Endothelial cell of umbilical vein (primary cell): Measurements from ENCODE around the gene PGRMC2. TPM values are rescaled to one million over a fixed set of nuclear protein-coding genes. Genes with fewer than 3 reads are reported as not detected.

Experiments used
- BruUV-seq: library from RNA; stranded (reverse); fragments of 400-500 nt; replicated peaks from 2 replicates; lab custom pipeline; 2021; lab: Mats Ljungman, UMichigan
- CTCF ChIA-PET: fragments of 300-600, 350-600 bp; sonication (Branson Sonifier 250); formaldehyde crosslinking; loops from one replicate; lab custom pipeline; 2021; ENCODE audit warnings: antibody characterized with exemption, inconsistent platforms; lab: Charles Lee
- POLR2A ChIA-PET: fragments of 300-600, 350-600 bp; sonication (Branson Sonifier 250); formaldehyde crosslinking; loops from one replicate; lab custom pipeline; 2021; ENCODE audit warnings: antibody characterized with exemption, inconsistent platforms; lab: Charles Lee
- DNase-seq: peaks from one replicate; pipeline ENCODE4 v3.0.0-alpha.2; 2011; ENCODE audit warnings: low read depth, low spot score
- FAIRE-seq: peaks from 2 replicates; lab custom pipeline; 2011; peaks lifted over from hg19 to GRCh38; lab: Jason Lieb, UNC
- H2AFZ ChIP-seq: 2 replicates; pipeline ENCODE4 v1.6.0; 2012; ENCODE audit warnings: low read depth, low read length, control low read depth, inconsistent platforms
- H3K27ac ChIP-seq: 2 replicates; pipeline ENCODE4 v1.5.1; 2011; ENCODE audit warnings: low read depth, mild to moderate bottlenecking, control low read depth, low read length, moderate library complexity; ENCODE audit not compliant: insufficient read depth
- H3K27me3 ChIP-seq, 2 experiments: 2 replicates each; pipeline versions ENCODE4 v1.6.0 to v1.6.1; 2011; ENCODE audit warnings: low read length in 2 of 2, mixed read lengths in 1 of 2; ENCODE audit not compliant: control insufficient read depth in 2 of 2, insufficient read depth in 2 of 2
- H3K36me3 ChIP-seq, 2 experiments: 2 replicates in 1 of 2; 3 replicates in 1 of 2; pipeline ENCODE4 v1.5.1; 2011; ENCODE audit warnings: low read length in 2 of 2, mild to moderate bottlenecking in 1 of 2, moderate library complexity in 1 of 2; ENCODE audit not compliant: control insufficient read depth in 2 of 2, insufficient read depth in 2 of 2; ENCODE audit errors: extremely low read depth in 1 of 2
- H3K4me1 ChIP-seq: 3 replicates; pipeline ENCODE4 v1.5.1; 2011; ENCODE audit warnings: mild to moderate bottlenecking, low read length; ENCODE audit not compliant: control insufficient read depth, insufficient read depth; ENCODE audit errors: extremely low read depth
- H3K4me2 ChIP-seq: 2 replicates; pipeline ENCODE4 v1.6.1; 2011; ENCODE audit warnings: low read length, control low read depth, mixed read lengths; ENCODE audit not compliant: insufficient read depth
- H3K4me3 ChIP-seq, 3 experiments: fragments of 200-600 bp in 1 of 3; sonication (generic), shearing (Covaris generic) in 1 of 3; replicated peaks in 1 of 3; 2 replicates each; pipeline ENCODE4 v1.5.1; 2011 to 2016; ENCODE audit warnings: control low read depth in 3 of 3, low read length in 3 of 3, mild to moderate bottlenecking in 2 of 3, inconsistent platforms in 1 of 3, low read depth in 1 of 3, moderate library complexity in 1 of 3; ENCODE audit not compliant: insufficient read depth in 1 of 3
- H3K79me2 ChIP-seq: 2 replicates; pipeline ENCODE4 v1.6.0; 2012; ENCODE audit warnings: low read length, inconsistent platforms; ENCODE audit not compliant: control insufficient read depth, insufficient read depth
- H3K9ac ChIP-seq: replicated peaks from 2 replicates; pipeline ENCODE3; 2011; ENCODE audit warnings: low read length, control low read depth; ENCODE audit not compliant: insufficient read depth; ENCODE audit errors: extremely low read depth
- H3K9me1 ChIP-seq: replicated peaks from 3 replicates; pipeline ENCODE4 v1.6.0; 2011; ENCODE audit warnings: mild to moderate bottlenecking, low read length; ENCODE audit not compliant: control insufficient read depth, insufficient read depth; ENCODE audit errors: extremely low read depth
- H3K9me3 ChIP-seq: replicated peaks from 2 replicates; pipeline ENCODE4 v1.5.1; 2012; ENCODE audit warnings: low read length, inconsistent platforms; ENCODE audit not compliant: control insufficient read depth, insufficient read depth
- H4K20me1 ChIP-seq: replicated peaks from 2 replicates; pipeline ENCODE3; 2011; ENCODE audit warnings: mild to moderate bottlenecking, low read length; ENCODE audit not compliant: control insufficient read depth, insufficient read depth; ENCODE audit errors: extremely low read depth
- EZH2 ChIP-seq: IDR thresholded peaks from 2 replicates; pipeline ENCODE4 v1.6.1; 2012; ENCODE audit warnings: borderline replicate concordance, low read depth, mild to moderate bottlenecking, moderate library complexity, low read length, inconsistent platforms; ENCODE audit not compliant: severe bottlenecking
- FOS ChIP-seq: IDR thresholded peaks from 2 replicates; pipeline ENCODE4 v1.6.1; 2011; ENCODE audit warnings: mild to moderate bottlenecking, low read length, moderate library complexity, borderline replicate concordance; ENCODE audit not compliant: insufficient read depth
- GATA2 ChIP-seq: IDR thresholded peaks from 2 replicates; pipeline ENCODE4 v1.7.0; 2011; ENCODE audit warnings: low read depth, mild to moderate bottlenecking, moderate library complexity, mixed read lengths, low read length; ENCODE audit not compliant: insufficient read length, insufficient read depth
- JUN ChIP-seq: IDR thresholded peaks from 2 replicates; pipeline ENCODE4 v1.6.1; 2011; ENCODE audit warnings: borderline replicate concordance, low read depth; ENCODE audit not compliant: insufficient read length, insufficient read depth
- MYC ChIP-seq: IDR thresholded peaks from one replicate; pipeline ENCODE4 v1.6.1; 2011; ENCODE audit warnings: mild to moderate bottlenecking, low read depth, low read length
- POLR2A ChIP-seq: IDR thresholded peaks from 2 replicates; pipeline ENCODE4 v1.6.1; 2012; ENCODE audit warnings: low read depth, mild to moderate bottlenecking, control low read depth, low read length
- POLR2AphosphoS5 ChIP-seq: IDR thresholded peaks from 2 replicates; pipeline ENCODE4 v1.6.1; 2012; ENCODE audit warnings: low read depth, mild to moderate bottlenecking, control low read depth, low read length, moderate library complexity; ENCODE audit not compliant: insufficient read depth
- dilution Hi-C: fragments of 300-500 bp; cut with MboI; formaldehyde crosslinking; loops from one replicate; pipeline ENCODE4 v1.15.0; 2019; ENCODE audit warnings: low sequenced_read_pairs; ENCODE audit not compliant: extremely low pct_ligation_motif_present
- intact Hi-C: fragments of 100-400 bp; cut with micrococcal nuclease; formaldehyde crosslinking; loops from one replicate; pipeline ENCODE4 v1.10.0; 2022
- polyA plus RNA-seq, 4 experiments: library from polyadenylated mRNA; depleted of rRNA in 3 of 4; stranded (reverse) in 3 of 4; unstranded in 1 of 4; fragments of >200 nt; gene quantifications; 2 replicates each; pipeline versions ENCODE4 v1.2.1 to v1.2.3, GENCODE V29; 2011 to 2012; ENCODE audit warnings: missing spikeins in 1 of 4
- total RNA-seq: library from RNA; stranded (reverse); gene quantifications from 2 replicates; pipeline ENCODE4 v1.2.3, GENCODE V29; 2021
- TF ChIP-seq, protein P1 (sequence below), 2 donors: IDR thresholded peaks; 1 replicate in 1 of 2; 2 replicates in 1 of 2; pipeline ENCODE4 v1.5.1; 2011; ENCODE audit warnings: low read length in 2 of 2, mild to moderate bottlenecking in 2 of 2, moderate library complexity in 2 of 2, control low read depth in 1 of 2, inconsistent platforms in 1 of 2, low read depth in 1 of 2; ENCODE audit not compliant: insufficient read depth in 1 of 2; ENCODE audit errors: extremely low read depth in 1 of 2
- TF ChIP-seq, protein P2 (sequence below): IDR thresholded peaks from 2 replicates; pipeline ENCODE4 v1.6.1; 2011; ENCODE audit not compliant: insufficient read depth, insufficient read length

Gene PGRMC2
- total and polyA plus RNA-seq, 2 donors (not counting 3 experiments of a cell fraction or from before 2014, with no cell fraction given), result 10.1 to 63.4 TPM

DNA sequence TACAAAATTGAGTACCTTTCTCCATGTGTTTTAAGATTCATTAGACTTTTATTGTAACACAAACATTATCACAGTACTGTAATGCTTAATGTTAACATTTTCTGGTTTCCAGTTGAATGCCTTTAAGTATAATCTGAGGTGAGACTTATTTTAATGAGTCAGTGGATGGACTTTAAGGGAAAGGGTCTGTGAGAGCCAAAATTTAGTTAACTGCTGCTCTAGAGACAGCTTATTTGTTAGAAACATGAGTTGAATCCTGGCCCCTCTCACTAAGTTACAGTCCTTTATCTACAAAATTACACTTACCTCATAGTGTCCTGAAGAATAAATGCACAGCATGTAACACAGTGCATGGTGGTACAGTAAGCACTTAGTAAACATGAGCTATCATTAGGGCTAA, 66.0 kb downstream of the PGRMC2 start:
- no peak for FAIRE-seq

DNA sequence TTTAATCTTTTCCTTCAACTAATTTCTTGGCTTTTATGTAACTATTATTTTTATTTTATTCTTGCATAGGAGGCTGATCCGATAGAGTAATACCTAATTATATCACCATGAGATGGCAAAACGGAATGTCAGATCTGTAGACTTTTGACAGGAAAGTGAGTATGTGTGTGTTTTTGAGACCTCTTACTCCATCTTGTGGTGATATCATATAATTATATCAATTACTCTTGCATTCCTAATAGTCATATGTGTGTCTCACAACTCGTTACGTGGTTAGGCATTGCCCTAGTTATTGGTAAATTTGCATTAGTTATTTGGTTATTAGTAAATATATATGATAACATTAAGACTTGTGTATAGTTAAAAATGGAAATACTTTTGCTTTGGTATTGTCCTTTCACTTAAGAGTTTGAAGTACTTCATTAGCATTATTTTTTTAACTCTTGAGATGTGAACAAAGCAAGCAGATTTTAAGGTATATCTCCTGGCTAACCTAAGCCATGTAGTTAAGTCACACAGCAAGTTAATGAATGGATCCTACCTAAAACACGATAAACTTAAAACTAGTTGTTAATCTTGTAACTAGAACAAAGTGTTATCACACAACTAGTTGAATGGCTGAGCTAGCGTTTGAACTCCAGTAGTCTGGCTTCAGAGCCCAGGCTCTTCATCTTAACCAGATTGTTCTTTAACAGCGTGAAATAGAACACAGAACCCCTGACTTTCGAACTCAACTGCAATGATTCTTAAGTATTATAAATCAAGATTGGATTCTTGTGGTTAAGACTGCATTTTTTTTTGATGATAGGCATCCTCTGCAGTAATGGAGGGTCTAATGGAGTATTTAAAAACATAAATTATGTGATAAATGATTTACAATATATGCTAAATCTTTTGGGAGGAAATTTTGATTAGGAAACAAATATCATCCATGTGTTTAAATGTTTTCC, 67.1 kb downstream of the PGRMC2 start:
- intact Hi-C loops, result loop anchor here (2.0 to 10.0 kb wide), 5 partner anchors 30 to 488 kb away; partner anchors contain the start of genes ABHD18, LARP1B and MFSD8
- H3K9me3 ChIP-seq, result no peaks in the 10 kb centered on the region
- ChIA-PET CTCF (interaction anchor here (0.7 to 5.9 kb wide), 13 partner anchors 11 to 487 kb away, joined by 3 to 66 read pairs (median 4); partner anchors contain the start of gene LARP1B), POLR2A (no interaction called here)
- H3K4me3 ChIP-seq, result no peak overlapping the region
- no peaks in the 10 kb centered on the region for H3K9me1 ChIP-seq
- no peaks in the 10 kb centered on the region for H3K36me3 ChIP-seq
- BruUV-seq, result no TSS peak
- dilution Hi-C loops, result no loop called here
- H2AFZ ChIP-seq, result no peak overlapping the region
- DNase-seq, result peak; percentile 70
- H3K9ac ChIP-seq, result no peak overlapping the region
- TF ChIP-seq EZH2, result no peak
- TF ChIP-seq, protein P1, sequence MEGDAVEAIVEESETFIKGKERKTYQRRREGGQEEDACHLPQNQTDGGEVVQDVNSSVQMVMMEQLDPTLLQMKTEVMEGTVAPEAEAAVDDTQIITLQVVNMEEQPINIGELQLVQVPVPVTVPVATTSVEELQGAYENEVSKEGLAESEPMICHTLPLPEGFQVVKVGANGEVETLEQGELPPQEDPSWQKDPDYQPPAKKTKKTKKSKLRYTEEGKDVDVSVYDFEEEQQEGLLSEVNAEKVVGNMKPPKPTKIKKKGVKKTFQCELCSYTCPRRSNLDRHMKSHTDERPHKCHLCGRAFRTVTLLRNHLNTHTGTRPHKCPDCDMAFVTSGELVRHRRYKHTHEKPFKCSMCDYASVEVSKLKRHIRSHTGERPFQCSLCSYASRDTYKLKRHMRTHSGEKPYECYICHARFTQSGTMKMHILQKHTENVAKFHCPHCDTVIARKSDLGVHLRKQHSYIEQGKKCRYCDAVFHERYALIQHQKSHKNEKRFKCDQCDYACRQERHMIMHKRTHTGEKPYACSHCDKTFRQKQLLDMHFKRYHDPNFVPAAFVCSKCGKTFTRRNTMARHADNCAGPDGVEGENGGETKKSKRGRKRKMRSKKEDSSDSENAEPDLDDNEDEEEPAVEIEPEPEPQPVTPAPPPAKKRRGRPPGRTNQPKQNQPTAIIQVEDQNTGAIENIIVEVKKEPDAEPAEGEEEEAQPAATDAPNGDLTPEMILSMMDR (IDR thresholded peaks at IDR 0.05; ENCODE audit: extremely low read depth in 1 of 2, insufficient read depth in 1 of 2, low read depth in 1 of 2, low read length in 2 of 2), result peak; percentile 16 to 20
- TF ChIP-seq GATA2, result no peak
- TF ChIP-seq JUN, result peak; percentile 42
- TF ChIP-seq, protein P2, sequence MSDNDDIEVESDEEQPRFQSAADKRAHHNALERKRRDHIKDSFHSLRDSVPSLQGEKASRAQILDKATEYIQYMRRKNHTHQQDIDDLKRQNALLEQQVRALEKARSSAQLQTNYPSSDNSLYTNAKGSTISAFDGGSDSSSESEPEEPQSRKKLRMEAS, result no peak
- no peak for TF ChIP-seq FOS
- no peak for TF ChIP-seq POLR2A
- no peak for TF ChIP-seq POLR2AphosphoS5
- no peak for TF ChIP-seq MYC
- H3K79me2 ChIP-seq, result no peaks in the 10 kb centered on the region
- peak; percentile 82 for FAIRE-seq
- no peak overlapping the region for H3K4me2 ChIP-seq
- H3K27ac ChIP-seq, result peak overlapping the region; percentile 28
- H3K27me3 ChIP-seq, result no peaks in the 10 kb centered on the region
- no peaks in the 10 kb centered on the region for H4K20me1 ChIP-seq
- H3K4me1 ChIP-seq, result no peaks in the 10 kb centered on the region

More for the DNA sequence above, 66.0 kb downstream of the PGRMC2 start:
- no peak overlapping the region for H3K27ac ChIP-seq
- H4K20me1 ChIP-seq, result no peaks in the 10 kb centered on the region
- no peak for DNase-seq
- H3K79me2 ChIP-seq, result no peaks in the 10 kb centered on the region
- no peak overlapping the region for H3K4me2 ChIP-seq
- intact Hi-C loops (loop anchor here (2.0 to 10.0 kb wide), 5 partner anchors 31 to 489 kb away; partner anchors contain the start of genes ABHD18, LARP1B and MFSD8), dilution Hi-C loops (no loop called here)
- no peaks in the 10 kb centered on the region for H3K9me3 ChIP-seq
- no TSS peak for BruUV-seq
- no peaks in the 10 kb centered on the region for H3K4me1 ChIP-seq
- POLR2A ChIA-PET, result no interaction called here
- no peak for TF ChIP-seq EZH2
- no peaks in the 10 kb centered on the region for H3K27me3 ChIP-seq
- no peaks in the 10 kb centered on the region for H3K36me3 ChIP-seq
- H3K9ac ChIP-seq, result no peak overlapping the region
- no peak overlapping the region for H3K4me3 ChIP-seq
- CTCF ChIA-PET, result interaction anchor here (0.6 to 5.9 kb wide), 4 partner anchors 12 to 489 kb away, joined by 3 to 66 read pairs (median 21); no protein-coding TSS in a partner anchor
- no peaks in the 10 kb centered on the region for H3K9me1 ChIP-seq
- H2AFZ ChIP-seq, result no peak overlapping the region
